ENCODE data around the gene ZNF761.
A peak's percentile ranks its signal among the peaks of the same experiment; 100 is the strongest.
"Not testable (repeated sequence)": the region's sequence is repeated elsewhere in the genome, so short reads cannot be mapped to it uniquely, and the experiment has no call there.

ZNF761 gene

GRCh38 chr19:53431399-53432087 lies at the start of gene ZNF761:
TSS of gene ZNF761 (plus strand) at chr19:53431984. CDS start at chr19:53447269, 15,285 bp downstream.
- peak; percentile 88 for DNase-seq

- DNase-seq, result no peak
These were observed 43.6 kb upstream of the ZNF761 start for GRCh38 chr19:53388168-53388567.

- no peak for DNase-seq
These were observed 42.9 kb upstream of the ZNF761 start for GRCh38 chr19:53388904-53389303.

DNA sequence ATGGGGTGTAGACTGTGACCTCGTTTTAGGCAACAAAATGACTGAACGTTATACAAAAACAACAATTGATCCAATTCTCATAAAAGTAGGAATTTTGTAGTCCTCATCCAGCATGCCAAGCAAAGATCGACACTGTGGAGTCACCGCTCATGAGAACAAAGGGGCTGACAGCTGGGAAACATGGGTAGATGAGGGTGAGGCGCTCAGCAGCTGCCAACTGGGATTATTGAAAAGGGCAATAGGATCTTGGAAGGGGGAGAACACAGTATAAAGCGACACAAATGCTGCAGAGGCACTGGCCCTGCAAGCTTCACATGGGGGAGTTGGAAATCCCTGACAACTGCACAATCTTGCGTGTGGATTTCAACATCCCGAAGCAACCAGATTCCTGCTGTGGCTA lies 42.2 kb upstream of the ZNF761 start:
- DNase-seq, result no peak

GRCh38 chr19:53389978-53390377 lies 41.8 kb upstream of the ZNF761 start:
- DNase-seq, result no peak

DNA sequence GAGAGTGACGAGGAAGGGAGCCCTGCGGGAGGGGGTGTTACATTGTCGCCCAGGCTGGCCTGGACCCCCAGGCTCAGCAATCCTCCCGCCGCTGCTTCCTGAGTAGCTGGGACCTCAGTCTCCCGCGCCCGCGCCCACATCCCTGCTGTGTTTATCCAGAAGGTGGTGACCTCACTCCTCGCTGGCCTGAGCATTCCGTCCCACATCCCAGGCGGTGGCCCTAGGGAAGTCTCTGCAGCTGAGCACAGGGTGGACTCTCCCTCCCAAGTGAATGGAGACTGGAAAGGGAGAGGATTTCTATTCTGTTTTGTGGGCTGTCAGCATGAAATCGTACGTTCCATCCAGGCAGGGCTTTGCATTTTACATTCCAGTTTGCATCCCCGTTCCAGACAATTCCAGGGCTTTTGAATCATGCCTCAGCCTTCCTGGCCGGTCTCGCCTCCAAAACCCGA lies 37.2 kb upstream of the ZNF761 start:
- DNase-seq, result no peak

GRCh38 chr19:53394974-53395839 lies 36.6 kb upstream of the ZNF761 start, which contains the start of gene ZNF765:
TSS of gene ZNF765 (plus strand) at chr19:53395149. CDS start at chr19:53398016, 2,867 bp downstream.
- DNase-seq, result peak; percentile 41

DNA sequence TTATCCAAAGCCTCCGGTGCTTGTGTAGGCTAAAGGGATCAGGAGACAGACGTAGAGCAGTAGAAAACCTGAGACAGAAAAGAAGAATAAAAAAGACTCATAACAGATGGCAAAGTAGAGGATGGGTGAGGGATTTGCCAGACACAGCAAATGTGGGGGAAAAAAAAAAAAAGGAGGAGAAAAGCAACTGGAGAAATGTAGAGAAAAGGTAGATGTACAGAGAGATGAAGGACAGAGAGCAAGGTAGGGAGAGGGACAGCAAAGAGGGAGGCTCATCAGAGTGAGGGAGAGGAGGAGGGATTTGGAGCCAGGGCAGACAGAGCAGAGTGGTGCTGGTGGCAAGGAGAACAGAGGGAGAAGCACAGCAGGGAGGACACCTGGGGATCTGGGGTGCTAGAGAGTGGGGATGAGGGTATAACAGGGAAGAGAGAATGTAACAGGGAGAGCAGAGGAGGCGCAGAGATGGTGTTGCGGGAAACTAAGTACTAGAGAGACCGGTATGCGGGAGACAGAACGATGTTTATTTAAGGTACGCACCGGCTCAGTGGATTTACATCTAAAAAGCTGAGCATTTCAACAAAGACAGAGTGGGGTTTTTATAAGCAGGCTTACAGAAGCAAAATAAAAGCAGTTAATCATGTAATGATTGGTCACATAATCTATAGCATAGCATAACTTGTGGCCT lies 35.8 kb upstream of the ZNF761 start:
- DNase-seq, result not testable (repeated sequence)

DNA sequence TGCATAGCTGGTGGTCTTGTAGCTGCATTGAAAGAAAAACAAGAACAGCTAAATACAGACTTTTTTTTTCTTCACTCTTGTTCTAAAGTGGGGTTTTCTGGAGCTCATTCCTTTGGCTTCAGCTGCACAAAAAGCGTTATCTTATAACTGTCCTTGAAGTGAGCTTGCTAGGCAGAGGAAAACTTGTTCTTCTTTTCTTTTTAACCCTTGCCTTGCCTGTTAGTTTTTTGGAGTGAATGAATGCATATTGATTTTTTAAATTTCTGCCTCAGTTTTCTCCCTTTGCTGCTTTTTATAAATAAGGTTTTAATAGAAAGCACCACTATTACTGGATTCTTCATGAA lies 35.3 kb upstream of the ZNF761 start:
- DNase-seq, result no peak

- not testable (repeated sequence) for DNase-seq
These were observed 33.9 kb upstream of the ZNF761 start for GRCh38 chr19:53397918-53398317.

DNA sequence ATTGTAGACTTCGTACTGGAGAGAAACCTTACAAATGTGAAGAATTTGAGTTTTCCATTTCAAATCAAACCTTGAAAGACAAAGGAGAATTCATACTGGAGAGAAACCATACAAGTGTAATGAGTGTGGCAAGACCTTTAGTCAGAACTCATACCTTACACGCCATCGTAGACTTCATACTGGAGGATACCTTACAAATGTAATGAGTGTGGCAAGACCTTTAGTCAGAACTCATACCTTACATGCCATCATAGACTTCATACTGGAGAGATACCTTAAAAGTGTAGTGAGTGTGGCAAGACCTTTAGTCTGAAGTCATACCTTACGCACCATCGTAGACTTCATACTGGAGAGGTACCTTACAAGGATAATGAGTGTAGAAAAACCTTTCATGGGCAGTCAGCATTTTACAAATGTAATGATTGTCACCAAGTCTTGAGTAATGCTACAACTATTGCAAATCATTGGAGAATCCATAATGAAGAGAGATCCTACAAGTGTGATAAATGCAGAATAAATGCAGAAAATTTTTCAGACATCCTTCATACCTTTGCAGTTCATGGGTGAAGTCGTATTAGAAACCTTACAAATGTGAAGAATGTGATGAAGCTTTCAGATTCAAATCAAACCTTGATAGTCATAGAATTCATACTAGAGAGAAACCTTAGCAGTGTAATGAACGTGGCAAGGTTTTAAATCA lies 22.1 kb upstream of the ZNF761 start:
- DNase-seq, result no peak

DNA sequence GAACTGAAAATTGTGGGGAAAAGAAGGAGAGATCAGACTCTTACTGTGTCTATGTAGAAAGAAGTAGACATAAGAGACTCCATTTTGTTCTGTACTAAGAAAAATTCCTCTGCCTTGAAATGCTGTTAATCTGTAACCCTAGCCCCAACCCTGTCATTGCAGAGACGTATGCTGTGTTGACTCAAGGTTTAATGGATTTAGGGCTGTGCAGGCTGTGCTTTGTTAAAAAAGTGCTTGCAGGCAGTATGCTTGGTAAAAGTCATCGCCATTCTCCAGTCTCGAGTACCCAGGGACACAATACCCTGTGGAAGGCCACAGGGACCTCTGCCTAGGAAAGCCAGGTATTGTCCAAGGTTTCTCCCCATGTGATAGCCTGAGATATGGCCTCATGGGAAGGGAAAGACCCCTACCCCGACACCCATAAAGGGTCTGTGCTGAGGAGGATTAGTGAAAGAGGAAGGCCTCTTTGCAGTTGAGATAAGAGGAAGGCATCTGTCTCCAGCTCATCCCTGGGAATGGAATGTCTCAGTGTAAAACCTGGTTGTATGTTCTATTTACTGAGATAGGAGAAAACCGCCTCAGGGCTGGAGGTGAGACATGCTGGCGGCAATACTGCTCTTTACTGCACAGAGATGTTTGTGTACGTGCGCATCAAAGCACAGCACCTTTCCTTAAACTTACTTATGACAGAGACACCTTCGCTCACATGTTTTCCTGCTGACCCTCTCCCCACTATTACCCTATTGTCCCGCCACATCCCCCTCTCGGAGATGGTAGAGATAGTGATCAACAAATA lies 11.1 kb upstream of the ZNF761 start:
- DNase-seq, result not testable (repeated sequence)

DNA sequence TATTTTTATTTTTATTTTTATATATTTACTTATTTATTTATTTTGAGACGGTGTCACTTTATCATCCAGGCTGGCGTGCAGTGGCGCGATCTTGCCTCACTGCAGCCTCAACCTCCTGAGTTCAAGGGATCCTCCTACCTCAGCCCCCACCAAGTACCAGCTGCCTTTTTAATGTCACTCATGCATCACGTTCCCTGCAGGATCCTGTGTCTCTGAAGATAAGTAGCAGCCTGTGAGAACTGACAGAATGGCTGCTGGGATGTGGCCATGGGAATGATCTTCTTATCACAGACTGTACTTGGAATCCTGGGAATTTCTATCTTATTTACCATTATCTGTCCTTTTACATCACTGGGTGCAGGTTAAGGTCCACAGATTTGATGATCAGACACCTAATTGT lies 9.2 kb upstream of the ZNF761 start:
- no peak for DNase-seq

DNA sequence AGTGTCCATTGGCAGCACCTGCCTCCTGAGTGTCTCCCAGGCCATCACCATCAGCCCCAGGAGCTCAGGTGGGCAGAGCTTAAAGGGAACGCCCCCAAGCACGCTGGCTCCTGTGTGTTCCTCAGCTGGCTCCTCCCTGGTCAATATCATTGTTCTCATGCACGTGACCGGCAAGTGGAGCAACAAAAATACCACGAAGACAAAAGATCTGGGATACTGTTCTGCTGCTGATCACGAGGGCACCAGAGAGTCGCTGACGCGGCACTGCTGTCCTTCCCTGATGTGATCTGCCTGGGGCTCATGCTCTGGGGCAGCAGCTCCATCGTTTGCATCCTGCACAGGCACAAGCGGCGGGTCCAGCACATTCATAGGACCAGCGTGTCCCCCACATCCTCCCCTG lies 8.7 kb upstream of the ZNF761 start:
- DNase-seq, result not testable (repeated sequence)

GRCh38 chr19:53423680-53424079 lies 8.1 kb upstream of the ZNF761 start:
- DNase-seq, result not testable (repeated sequence)

GRCh38 chr19:53424968-53425597 lies 6.7 kb upstream of the ZNF761 start:
- no peak for DNase-seq

GRCh38 chr19:53432088-53432661 lies 391 bp downstream of the ZNF761 start:
- no peak for DNase-seq

DNA sequence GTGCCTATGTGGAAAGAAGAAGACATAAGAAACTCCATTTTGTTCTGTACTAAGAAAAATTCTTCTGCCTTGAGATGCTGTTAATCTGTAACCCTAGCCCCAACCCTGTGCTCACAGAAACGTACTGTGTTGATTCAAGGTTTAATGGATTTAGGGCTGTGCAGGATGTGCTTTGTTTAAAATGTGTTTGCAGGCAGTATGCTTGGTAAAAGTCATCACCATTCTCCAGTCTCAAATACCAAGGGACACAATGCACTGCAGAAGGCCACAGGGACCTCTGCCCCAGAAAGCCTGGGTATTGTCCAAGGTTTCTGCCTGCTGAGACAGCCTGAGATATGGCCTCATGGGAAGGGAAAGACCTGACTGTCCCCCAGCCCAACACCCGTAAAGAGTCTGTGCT lies 12.0 kb downstream of the ZNF761 start:
- not testable (repeated sequence) for DNase-seq

- DNase-seq, result not testable (repeated sequence)
These were observed 15.4 kb downstream of the ZNF761 start for GRCh38 chr19:53447196-53447595.

GRCh38 chr19:53455828-53456227 lies 24.0 kb downstream of the ZNF761 start:
- DNase-seq, result no peak

GRCh38 chr19:53460131-53460721 lies 28.4 kb downstream of the ZNF761 start:
- not testable (repeated sequence) for DNase-seq

Data from NCI-H1436 treated with DMSO at 0.1 percent for 48 hours (cell line).